Activated T-cell treated with anti-CD3 and anti-CD28 coated beads, Interleukin-2, amount 50 U/mL, for 24 hours (primary cell): ENCODE results near the gene RSPH6A.
"Not testable (repeated sequence)": the region's sequence is repeated elsewhere in the genome, so short reads cannot be mapped to it uniquely, and the experiment has no call there.

Source experiments
- DNase-seq: peaks from one replicate; pipeline ENCODE4 v3.0.0-alpha.2; 2020
- H3K27ac Mint-ChIP-seq: 2 replicates; pipeline ENCODE4 v1.8.0; 2020; ENCODE audit warnings: mild to moderate bottlenecking, mixed read lengths
- H3K27me3 Mint-ChIP-seq: 2 replicates; pipeline ENCODE4 v1.8.0; 2020; ENCODE audit warnings: mixed read lengths
- H3K36me3 Mint-ChIP-seq: 2 replicates; pipeline ENCODE4 v1.8.0; 2020; ENCODE audit warnings: low read depth, mixed read lengths
- H3K4me1 Mint-ChIP-seq: 2 replicates; pipeline ENCODE4 v1.8.0; 2020; ENCODE audit warnings: low read depth, mixed read lengths
- H3K4me3 Mint-ChIP-seq: 2 replicates; pipeline ENCODE4 v1.8.0; 2020; ENCODE audit warnings: mild to moderate bottlenecking, moderate library complexity, mixed read lengths
- H3K9me3 Mint-ChIP-seq: 2 replicates; pipeline ENCODE4 v1.8.0; 2020; ENCODE audit warnings: mixed read lengths

Gene RSPH6A

DNA sequence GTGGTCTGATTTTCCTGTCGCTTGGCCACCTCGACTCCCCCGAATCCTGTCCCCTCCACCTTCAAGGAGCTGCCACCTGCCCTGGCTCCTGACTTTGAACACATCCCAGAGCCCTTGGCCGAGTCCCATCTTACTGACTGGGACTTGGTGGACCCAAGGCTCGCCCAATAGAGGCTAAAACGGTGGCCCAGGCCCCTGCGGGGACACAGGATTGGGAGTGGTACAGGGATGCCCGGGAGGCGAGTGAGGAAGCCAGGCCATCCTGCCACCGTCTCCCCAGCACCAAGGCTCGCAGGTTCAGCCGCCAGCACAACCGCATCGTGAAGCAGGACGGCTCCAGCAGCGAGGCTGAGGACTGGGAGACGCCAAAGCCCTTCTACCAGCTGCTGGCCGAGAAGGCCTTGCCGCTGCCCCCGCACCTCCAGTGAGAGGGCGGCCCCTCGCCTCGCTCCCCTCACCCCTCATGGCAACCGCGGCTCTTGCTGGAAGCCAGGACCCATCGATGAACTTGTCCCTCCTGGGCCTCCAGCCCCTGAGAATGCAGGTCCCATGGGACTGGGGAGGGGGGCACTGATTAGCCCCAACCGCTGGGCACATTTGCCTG, 51.3 kb downstream of the RSPH6A start:
- Mint-ChIP-seq H3K4me1 (peaks cover 3% of the 10 kb centered on the region), H3K9me3 (no peaks in the 10 kb centered on the region), H3K4me3 (no peak overlapping the region), H3K27ac (no peak overlapping the region), H3K36me3 (no peaks in the 10 kb centered on the region), H3K27me3 (peaks cover 30% of the 10 kb centered on the region)
- no peak for DNase-seq

DNA sequence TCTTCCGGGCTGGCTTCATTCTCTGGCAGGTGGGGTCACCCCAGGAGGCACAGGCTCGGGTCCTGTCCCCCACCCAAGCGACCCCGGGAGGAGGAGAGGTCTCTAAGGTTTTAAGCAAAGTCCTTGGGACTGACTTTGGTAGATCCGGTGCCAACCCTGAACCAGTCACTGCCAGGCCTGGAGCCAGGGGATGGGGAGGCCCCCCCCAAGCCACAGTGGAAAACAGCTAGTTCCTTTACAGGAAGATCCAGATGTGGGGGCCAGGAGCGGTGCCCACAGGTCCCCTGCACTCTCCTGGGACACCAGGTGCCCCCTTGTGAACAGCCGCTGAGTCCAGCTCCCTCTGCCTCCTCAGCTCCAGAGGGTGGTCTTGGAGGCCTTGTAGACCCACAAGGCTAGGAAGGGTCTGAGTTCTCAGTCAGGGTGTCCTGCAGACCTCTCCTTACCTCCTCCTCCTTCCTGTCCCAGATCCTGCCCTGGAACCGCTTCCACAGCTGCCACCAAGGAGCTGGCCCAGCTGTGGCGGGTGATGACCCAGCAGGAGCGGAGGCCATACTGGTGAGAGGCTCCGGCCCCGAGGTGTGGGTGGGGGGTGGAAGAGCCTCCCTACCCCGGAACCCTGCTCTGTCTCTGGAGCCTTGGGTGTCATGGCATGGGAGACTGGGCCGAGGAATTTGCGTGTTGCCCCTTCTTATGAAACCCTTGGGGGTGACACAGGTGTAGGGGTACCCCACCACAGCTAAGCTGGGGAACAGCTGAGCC, 52.1 kb downstream of the RSPH6A start:
- DNase-seq: no peak
- H3K9me3 Mint-ChIP-seq: no peaks in the 10 kb centered on the region
- H3K36me3 Mint-ChIP-seq: no peaks in the 10 kb centered on the region
- no peak overlapping the region for H3K4me3 Mint-ChIP-seq
- H3K27me3 Mint-ChIP-seq: peaks cover 28% of the 10 kb centered on the region
- H3K4me1 Mint-ChIP-seq: peaks cover under 1% of the 10 kb centered on the region
- H3K27ac Mint-ChIP-seq: no peak overlapping the region

DNA sequence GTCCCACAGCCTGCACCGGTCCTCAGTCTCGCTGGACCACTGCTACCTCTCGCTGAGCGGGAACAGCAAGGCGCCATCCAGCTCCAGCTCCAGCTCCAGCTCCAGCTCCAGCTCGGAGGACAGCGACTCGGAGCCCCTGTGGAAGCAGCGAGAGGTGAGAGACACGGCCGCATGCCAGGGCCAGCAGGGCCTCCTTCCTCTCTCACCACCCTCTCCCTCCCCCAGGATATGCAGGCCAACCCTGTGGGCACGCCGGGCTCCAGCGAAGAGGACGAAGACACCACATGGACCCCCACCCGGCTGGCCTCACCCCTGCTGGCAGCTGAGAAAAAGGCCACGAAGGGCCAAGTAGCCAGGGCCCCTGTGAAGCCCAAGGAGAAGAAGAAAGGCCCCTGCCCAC, 53.4 kb downstream of the RSPH6A start:
- Mint-ChIP-seq H3K27me3 (peaks cover 19% of the 10 kb centered on the region), H3K9me3 (no peaks in the 10 kb centered on the region), H3K4me1 (no peaks in the 10 kb centered on the region)

DNA sequence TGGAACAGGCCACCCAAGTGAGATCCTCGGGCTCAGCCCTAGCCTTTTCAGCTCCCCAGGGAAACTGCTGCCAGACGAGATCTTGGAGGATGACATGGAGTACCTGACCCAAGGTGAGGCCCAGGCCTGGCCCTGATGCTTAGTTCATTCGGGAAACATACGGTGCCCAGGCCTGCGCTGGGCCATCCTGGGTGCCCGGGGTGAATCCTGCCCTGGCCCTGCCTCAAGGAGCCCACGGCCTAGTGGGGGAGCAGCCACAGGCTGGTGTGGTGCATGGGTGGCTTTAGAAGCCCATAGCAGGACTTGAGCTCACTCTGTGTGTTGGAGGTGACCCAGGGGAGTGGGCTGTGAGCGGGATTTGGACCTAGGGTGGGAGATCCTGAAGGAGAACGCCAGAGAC, 56.2 kb downstream of the RSPH6A start:
- Mint-ChIP-seq H3K4me3 (no peak overlapping the region), H3K36me3 (no peaks in the 10 kb centered on the region), H3K9me3 (no peaks in the 10 kb centered on the region), H3K27me3 (no peaks in the 10 kb centered on the region), H3K27ac (no peak overlapping the region), H3K4me1 (no peaks in the 10 kb centered on the region)
- DNase-seq: no peak

More for the DNA sequence above, 53.4 kb downstream of the RSPH6A start:
- Mint-ChIP-seq H3K4me3 (no peak overlapping the region), H3K27ac (no peak overlapping the region), H3K36me3 (no peaks in the 10 kb centered on the region)
- no peak for DNase-seq

DNA sequence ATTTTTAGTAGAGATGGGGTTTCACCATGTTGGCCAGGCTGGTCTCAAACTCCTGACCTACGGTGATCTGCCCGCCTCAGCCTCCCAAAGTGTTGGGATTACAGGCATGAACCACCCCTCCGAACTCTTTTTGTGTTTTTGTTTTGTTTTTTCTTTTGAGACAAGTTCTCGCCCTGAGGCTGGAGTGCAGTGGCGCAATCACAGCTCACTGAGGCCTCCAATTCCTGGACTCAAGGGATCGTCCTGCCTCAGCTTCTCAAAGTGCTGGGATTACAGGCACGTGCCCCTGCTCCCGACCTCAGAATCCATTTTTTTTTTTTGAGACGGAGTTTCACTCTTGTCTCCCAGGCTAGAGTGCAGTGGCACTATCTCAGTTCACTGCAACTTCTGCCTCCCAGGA, 57.4 kb downstream of the RSPH6A start:
- no peaks in the 10 kb centered on the region for H3K36me3 Mint-ChIP-seq
- no peaks in the 10 kb centered on the region for H3K4me1 Mint-ChIP-seq
- H3K4me3 Mint-ChIP-seq: no peak overlapping the region
- H3K27ac Mint-ChIP-seq: no peak overlapping the region
- no peak for DNase-seq
- no peaks in the 10 kb centered on the region for H3K27me3 Mint-ChIP-seq
- no peaks in the 10 kb centered on the region for H3K9me3 Mint-ChIP-seq

DNA sequence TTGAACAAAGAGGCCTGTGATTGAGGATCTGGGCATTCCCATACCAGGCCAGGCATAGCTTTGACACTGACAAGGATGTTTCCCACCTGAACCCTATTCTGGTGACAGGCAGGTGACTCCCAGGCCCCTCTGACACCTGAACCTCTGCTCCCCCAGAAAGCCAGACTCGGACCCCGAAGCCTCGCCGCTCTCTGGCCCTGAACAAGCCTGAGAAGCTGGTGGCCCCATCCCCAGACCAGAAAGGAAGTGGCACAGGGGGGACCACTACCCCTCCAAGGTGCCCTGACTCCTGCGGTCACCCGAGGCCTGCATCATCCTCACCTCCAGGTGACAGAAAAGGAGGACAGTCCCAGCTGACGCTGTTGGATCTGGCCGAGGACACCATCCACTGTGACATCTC, 60.8 kb downstream of the RSPH6A start:
- H3K4me3 Mint-ChIP-seq: no peak overlapping the region
- no peaks in the 10 kb centered on the region for H3K27me3 Mint-ChIP-seq
- H3K36me3 Mint-ChIP-seq: no peaks in the 10 kb centered on the region
- no peak for DNase-seq
- H3K4me1 Mint-ChIP-seq: no peaks in the 10 kb centered on the region
- H3K9me3 Mint-ChIP-seq: no peaks in the 10 kb centered on the region
- no peak overlapping the region for H3K27ac Mint-ChIP-seq

DNA sequence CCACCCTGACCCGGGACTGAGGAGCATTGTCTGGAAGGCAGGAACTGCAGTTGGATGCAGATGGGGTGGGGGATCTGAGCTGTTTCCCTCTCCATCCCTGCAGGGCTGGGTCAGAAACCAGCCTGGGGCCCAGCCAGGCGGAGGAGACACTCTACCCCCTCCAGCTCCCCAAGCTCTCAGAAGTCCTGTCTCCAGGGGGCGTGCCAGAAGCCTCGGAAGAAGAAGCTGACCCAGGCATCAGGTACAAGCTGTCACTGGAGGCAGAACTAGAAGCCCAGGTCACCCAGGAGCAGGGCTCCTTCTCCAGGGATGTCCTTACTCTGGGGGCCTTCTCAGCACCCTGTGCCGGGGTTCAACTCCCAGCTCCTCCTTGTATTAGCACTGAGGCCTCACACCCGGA, 61.6 kb downstream of the RSPH6A start:
- Mint-ChIP-seq H3K27ac (no peak overlapping the region), H3K27me3 (no peaks in the 10 kb centered on the region), H3K4me1 (no peaks in the 10 kb centered on the region), H3K9me3 (no peaks in the 10 kb centered on the region), H3K36me3 (no peaks in the 10 kb centered on the region), H3K4me3 (no peak overlapping the region)
- no peak for DNase-seq

DNA sequence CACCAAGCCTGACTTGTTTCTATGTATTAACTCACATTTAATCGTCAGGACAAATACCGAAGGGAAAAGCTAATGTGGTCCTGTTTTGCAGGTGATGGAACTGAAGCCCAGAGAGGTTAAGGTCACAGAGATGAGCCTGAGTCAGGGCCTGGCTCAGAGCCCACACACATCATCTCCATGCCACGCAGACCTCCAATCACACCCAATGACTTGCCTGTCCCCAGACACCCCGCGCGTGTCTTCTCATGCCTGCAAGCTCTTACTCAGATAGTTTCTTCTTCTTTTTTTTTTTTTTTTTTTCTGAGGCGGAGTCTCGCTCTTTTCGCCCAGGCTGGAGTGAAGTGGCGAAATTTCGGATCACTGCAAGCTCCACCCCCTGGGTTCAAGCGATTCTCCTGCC, 62.5 kb downstream of the RSPH6A start:
- Mint-ChIP-seq H3K36me3 (no peaks in the 10 kb centered on the region), H3K9me3 (no peaks in the 10 kb centered on the region), H3K27me3 (no peaks in the 10 kb centered on the region), H3K4me1 (no peaks in the 10 kb centered on the region), H3K27ac (no peak overlapping the region), H3K4me3 (no peak overlapping the region)
- no peak for DNase-seq

DNA sequence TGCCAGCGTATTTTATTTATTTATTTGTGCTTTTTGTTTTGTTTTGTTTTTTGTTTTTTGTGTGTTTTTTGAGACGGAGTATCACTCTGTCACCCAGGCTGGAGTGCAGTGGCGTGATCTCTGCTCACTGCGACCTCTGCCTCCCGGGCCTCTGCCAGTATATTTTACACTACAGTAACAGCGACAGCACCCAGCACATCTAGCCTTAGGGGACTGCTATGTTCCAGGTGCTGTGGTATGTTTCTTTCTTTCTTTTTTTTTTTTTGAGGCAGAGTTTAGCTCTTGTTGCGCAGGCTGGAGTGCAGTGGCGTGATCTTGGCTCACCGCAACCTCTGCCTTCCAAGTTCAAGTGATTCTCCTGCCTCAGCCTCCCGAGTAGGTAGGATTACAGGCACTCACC, 63.6 kb downstream of the RSPH6A start:
- not testable (repeated sequence) for H3K4me3 Mint-ChIP-seq, DNase-seq, H3K4me1 Mint-ChIP-seq, H3K9me3 Mint-ChIP-seq, H3K27ac Mint-ChIP-seq, H3K27me3 Mint-ChIP-seq, H3K36me3 Mint-ChIP-seq

DNA sequence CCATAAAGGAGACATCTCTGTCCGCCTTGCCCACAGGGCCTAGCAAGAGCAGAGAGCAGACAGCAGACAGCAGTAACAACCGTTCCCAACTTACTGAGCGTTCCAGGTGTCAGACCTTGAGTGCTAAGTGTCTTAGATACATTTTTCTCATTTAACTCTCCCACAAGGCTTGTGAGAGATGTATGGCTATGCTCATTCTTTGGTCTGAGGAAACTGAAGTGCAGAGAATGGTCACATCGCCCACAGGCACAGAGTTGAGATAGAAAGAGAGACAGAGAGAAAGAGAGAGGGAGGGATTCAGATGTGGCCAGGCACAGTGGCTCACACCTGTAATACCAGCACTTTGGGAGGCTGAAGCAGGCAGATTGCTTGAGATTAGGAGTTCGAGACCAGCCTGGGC, 67.6 kb downstream of the RSPH6A start:
- no peaks in the 10 kb centered on the region for H3K9me3 Mint-ChIP-seq
- peaks cover 5% of the 10 kb centered on the region for H3K27me3 Mint-ChIP-seq
- H3K36me3 Mint-ChIP-seq: no peaks in the 10 kb centered on the region
- DNase-seq: no peak
- H3K4me3 Mint-ChIP-seq: no peak overlapping the region
- H3K4me1 Mint-ChIP-seq: no peaks in the 10 kb centered on the region
- no peak overlapping the region for H3K27ac Mint-ChIP-seq

DNA sequence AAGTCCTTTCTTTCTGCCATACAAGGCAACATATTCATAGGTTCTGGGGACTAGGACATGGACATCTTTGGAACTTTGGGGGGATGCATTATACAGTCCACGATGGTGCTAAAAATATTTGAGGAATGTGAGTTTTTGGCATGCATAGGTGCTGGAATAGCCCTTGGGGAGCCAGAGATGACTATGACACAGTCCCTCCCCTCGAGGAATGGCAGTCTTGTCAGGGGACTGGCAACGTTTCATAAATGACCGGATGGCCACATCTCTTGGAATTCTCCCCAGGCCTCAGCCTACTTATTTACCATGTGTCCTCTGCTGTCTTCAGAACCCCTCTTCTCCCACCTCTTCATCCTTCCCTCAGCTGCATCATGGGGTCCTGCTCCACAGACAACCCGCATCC, 68.2 kb downstream of the RSPH6A start:
- H3K36me3 Mint-ChIP-seq: no peaks in the 10 kb centered on the region
- DNase-seq: no peak
- H3K4me1 Mint-ChIP-seq: no peaks in the 10 kb centered on the region
- H3K27me3 Mint-ChIP-seq: peaks cover 8% of the 10 kb centered on the region
- no peaks in the 10 kb centered on the region for H3K9me3 Mint-ChIP-seq
- H3K4me3 Mint-ChIP-seq: no peak overlapping the region
- H3K27ac Mint-ChIP-seq: no peak overlapping the region
